HepG2 (cell line): ENCODE measurements around the gene ACADVL. TPM values are rescaled to one million over a fixed set of nuclear protein-coding genes. Genes with fewer than 3 reads are reported as not detected.

Experiments
- ARNT2 ChIP-seq: sonication (generic); formaldehyde crosslinking; IDR thresholded peaks from 2 replicates; pipeline ENCODE4 v1.8.0; 2022; ENCODE audit warnings: mild to moderate bottlenecking, low read depth, missing genetic modification reagents, moderate library complexity
- CBX5 ChIP-seq: sonication (generic); formaldehyde crosslinking; IDR thresholded peaks from 2 replicates; pipeline ENCODE4 v1.4.0; 2020; ENCODE audit warnings: missing genetic modification reagents, borderline replicate concordance
- GATAD2A ChIP-seq: IDR thresholded peaks from 2 replicates; pipeline ENCODE4 v1.6.1; 2016
- MAFF ChIP-seq: IDR thresholded peaks from 2 replicates; pipeline ENCODE4 v1.6.1; 2011; ENCODE audit warnings: low read depth, low read length, improper control_type of control experiment
- MATR3 ChIP-seq: sonication (generic); formaldehyde crosslinking; IDR thresholded peaks from 2 replicates; pipeline ENCODE4 v1.4.0; 2020; ENCODE audit warnings: missing genetic modification reagents
- NAIF1 ChIP-seq: sonication (generic); formaldehyde crosslinking; IDR thresholded peaks from 2 replicates; pipeline ENCODE4 v1.5.0; 2020; ENCODE audit warnings: mild to moderate bottlenecking, missing genetic modification reagents, borderline replicate concordance
- NR2F6 ChIP-seq, 2 experiments: IDR thresholded peaks; 2 replicates each; pipeline ENCODE4 v1.6.1; 2016; ENCODE audit warnings: antibody characterized with exemption in 1 of 2, mild to moderate bottlenecking in 1 of 2
- ONECUT2 ChIP-seq: sonication (generic); formaldehyde crosslinking; IDR thresholded peaks from 2 replicates; pipeline ENCODE4 v1.4.0; 2020; ENCODE audit warnings: missing genetic modification reagents
- TCF7 ChIP-seq: sonication (generic); IDR thresholded peaks from 2 replicates; pipeline ENCODE4 v1.6.1; 2016; ENCODE audit warnings: antibody characterized with exemption, low read depth
- UBTF ChIP-seq: sonication (generic); formaldehyde crosslinking; IDR thresholded peaks from 2 replicates; pipeline ENCODE4 v1.4.0; 2020; ENCODE audit warnings: mild to moderate bottlenecking, missing genetic modification reagents
- ZBTB37 ChIP-seq: sonication (generic); formaldehyde crosslinking; IDR thresholded peaks from 2 replicates; pipeline ENCODE4 v1.4.0; 2020; ENCODE audit warnings: mild to moderate bottlenecking, missing genetic modification reagents
- ZNF343 ChIP-seq: sonication (generic); formaldehyde crosslinking; IDR thresholded peaks from 2 replicates; pipeline ENCODE4 v1.4.0; 2020; ENCODE audit warnings: mild to moderate bottlenecking, missing genetic modification reagents
- ZNF350 ChIP-seq: sonication (generic); formaldehyde crosslinking; IDR thresholded peaks from 2 replicates; pipeline ENCODE4 v1.4.0; 2020; ENCODE audit warnings: mild to moderate bottlenecking, low read depth, missing genetic modification reagents, borderline replicate concordance
- ZNF362 ChIP-seq: sonication (generic); formaldehyde crosslinking; IDR thresholded peaks from 2 replicates; pipeline ENCODE4 v1.4.0; 2020; ENCODE audit warnings: missing genetic modification reagents, mild to moderate bottlenecking, borderline replicate concordance
- ZNF407 ChIP-seq: sonication (generic); formaldehyde crosslinking; IDR thresholded peaks from one replicate; pipeline ENCODE4 v1.5.1; 2020; ENCODE audit warnings: mild to moderate bottlenecking, missing genetic modification reagents; ENCODE audit errors: not compliant biosample characterization
- ZNF546 ChIP-seq: sonication (generic); formaldehyde crosslinking; conservative IDR thresholded peaks from 2 replicates; pipeline ENCODE4 v1.8.1; 2023; ENCODE audit warnings: mild to moderate bottlenecking, missing genetic modification reagents
- ZNF598 ChIP-seq: sonication (generic); formaldehyde crosslinking; IDR thresholded peaks from 2 replicates; pipeline ENCODE4 v1.5.1; 2020; ENCODE audit warnings: mild to moderate bottlenecking, missing genetic modification reagents, borderline replicate concordance
- ZNF782 ChIP-seq: sonication (generic); formaldehyde crosslinking; IDR thresholded peaks from 2 replicates; pipeline ENCODE4 v1.4.0; 2020; ENCODE audit warnings: missing genetic modification reagents, mild to moderate bottlenecking, borderline replicate concordance
- polyA plus RNA-seq, 8 experiments: library from polyadenylated mRNA; depleted of rRNA in 3 of 8; stranded (reverse) in 7 of 8; unstranded in 1 of 8; fragments of >200 nt; fragmentation: Illumina TruSeq in 4 of 8; extraction: Trizol in 4 of 8; gene quantifications; 2 replicates each; pipeline versions ENCODE4 v1.2.1 to v1.2.3, GENCODE V29; 2011 to 2016; ENCODE audit warnings: low read depth in 4 of 8, missing spikeins in 1 of 8, mixed read lengths in 1 of 8; ENCODE audit not compliant: insufficient read depth in 1 of 8
- total RNA-seq, 5 experiments: library from RNA; depleted of rRNA; stranded (reverse); fragments of >200 nt; fragmentation: Illumina TruSeq; extraction: Trizol; gene quantifications; 2 replicates each; pipeline ENCODE4 v1.2.3, GENCODE V29; 2016; ENCODE audit warnings: low read depth in 1 of 5

Gene ACADVL
- total and polyA plus RNA-seq, 2 of the 13 experiments (the other 11 are each of a cell fraction or from before 2014, with no cell fraction given): 219 to 412 TPM

GRCh38 chr17:7184091-7184488 lies 35.6 kb upstream of the ACADVL start (continued):
- no peak for TF ChIP-seq ZNF343 (CRISPR knock-in tag)
- TF ChIP-seq ZNF598 (CRISPR knock-in tag): no peak
- no peak for TF ChIP-seq ONECUT2 (CRISPR knock-in tag)
- TF ChIP-seq NAIF1 (CRISPR knock-in tag): peak; percentile 29; the same call in 1 of the 2 replicates
- no peak for TF ChIP-seq MAFF
- TF ChIP-seq ZNF546 (CRISPR knock-in tag): no peak
- no peak for TF ChIP-seq CBX5 (CRISPR knock-in tag)
- no peak for TF ChIP-seq ZNF350 (CRISPR knock-in tag)
- TF ChIP-seq MATR3 (CRISPR knock-in tag): no peak
- TF ChIP-seq UBTF (CRISPR knock-in tag): peak; percentile 60; the same call in 1 of the 2 replicates
- TF ChIP-seq ZNF407 (CRISPR knock-in tag): no peak
- TF ChIP-seq GATAD2A (CRISPR knock-in tag): peak; percentile 39; the same call in 1 of the 2 replicates
- TF ChIP-seq ZBTB37 (CRISPR knock-in tag): no peak
- no peak for TF ChIP-seq ZNF362 (CRISPR knock-in tag)
- TF ChIP-seq ZNF782: no peak
- TF ChIP-seq ARNT2 (CRISPR knock-in tag): no peak
- TF ChIP-seq NR2F6 (IDR thresholded peaks at IDR 0.05): no peak
- TF ChIP-seq NR2F6 (CRISPR knock-in tag; IDR thresholded peaks at IDR 0.05): no peak
- no peak for TF ChIP-seq TCF7
